GM19035 (cell line): ENCODE results near the gene NFS1.

Experiments
- ATAC-seq: cut with Tn5 transposase; IDR thresholded peaks from one replicate; pipeline ENCODE4 v1.9.1; 2021; ENCODE audit not compliant: unreplicated experiment

NFS1 gene

DNA sequence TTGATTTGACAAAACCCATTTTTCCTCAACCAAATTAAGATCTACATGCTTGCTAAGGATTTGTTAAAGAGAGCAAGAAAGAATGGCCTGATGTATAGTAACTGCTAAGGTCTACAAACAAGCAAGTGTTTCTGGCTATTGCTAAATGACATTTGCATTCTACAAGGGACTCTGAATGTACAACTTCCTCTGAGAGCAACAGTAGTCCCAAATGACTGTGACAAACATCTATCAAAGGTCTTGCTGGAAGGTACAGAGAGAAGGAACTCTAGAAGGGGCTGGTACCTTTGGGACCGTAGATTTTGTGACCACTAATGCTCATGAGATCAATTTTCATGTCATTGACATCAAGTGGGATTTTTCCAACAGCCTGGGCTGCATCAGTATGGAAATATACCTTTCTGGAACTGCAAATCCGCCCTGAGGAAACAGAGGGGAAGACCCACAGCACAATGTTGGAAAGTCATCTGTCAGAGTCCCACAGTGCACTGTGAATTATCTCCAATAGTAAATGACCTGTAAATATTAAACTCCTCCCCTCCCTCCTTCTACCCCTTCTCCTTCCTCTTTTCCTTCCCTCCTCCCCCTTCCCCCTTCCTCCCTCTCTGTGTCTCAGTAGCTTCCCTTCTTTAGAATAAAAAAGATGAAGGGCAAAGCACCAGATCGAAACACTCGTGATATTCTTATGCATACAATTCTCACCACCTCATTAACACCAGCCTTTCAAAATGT is 18.5 kb downstream of the NFS1 start:
- no peak for ATAC-seq

GRCh38 chr20:35674921-35675320 is 24.2 kb downstream of the NFS1 start:
- ATAC-seq = no peak

GRCh38 chr20:35673884-35674283 is 25.3 kb downstream of the NFS1 start:
- ATAC-seq = no peak

DNA sequence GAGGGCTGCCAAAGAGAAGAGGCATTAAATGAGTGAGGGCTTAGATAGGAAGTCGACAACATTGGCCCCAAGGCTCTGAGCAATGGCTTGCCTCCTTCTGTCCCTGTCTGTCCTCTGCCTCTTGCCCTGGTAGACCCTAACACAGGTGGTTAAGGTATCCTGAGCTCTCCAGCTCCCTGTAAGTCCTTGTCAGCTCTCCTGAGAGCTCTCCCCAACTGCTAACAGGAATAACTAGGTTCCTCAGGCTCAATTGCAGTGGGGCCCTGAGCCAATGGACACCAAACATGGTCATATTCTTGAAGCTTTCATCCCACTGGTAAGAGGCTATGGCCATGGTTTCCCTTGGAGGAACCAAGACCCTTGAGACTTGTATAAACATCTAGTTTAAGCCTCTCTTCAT is 29.5 kb downstream of the NFS1 start:
- no peak for ATAC-seq

DNA sequence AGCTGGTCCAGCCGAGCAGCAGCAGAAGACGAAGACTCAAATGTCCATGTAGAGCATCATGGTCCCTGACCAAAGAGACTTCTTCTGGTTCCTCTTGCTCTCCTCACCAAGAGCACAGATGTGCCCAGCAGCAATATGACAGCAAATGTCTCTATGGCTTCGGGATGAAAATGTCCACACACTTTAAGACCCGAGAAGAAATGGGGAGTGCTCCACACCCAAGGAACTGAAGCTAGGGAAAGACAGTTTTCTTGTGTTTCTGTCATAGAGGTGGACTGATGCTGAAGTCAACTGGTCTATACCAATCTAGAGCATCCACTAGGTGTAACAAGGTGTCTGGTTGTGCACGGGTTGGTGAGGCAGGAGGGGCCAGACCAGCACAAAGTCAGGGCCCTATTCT is 29.9 kb downstream of the NFS1 start:
- no peak for ATAC-seq

- ATAC-seq = no peak
These were observed 33.2 kb downstream of the NFS1 start for GRCh38 chr20:35665949-35666288.

DNA sequence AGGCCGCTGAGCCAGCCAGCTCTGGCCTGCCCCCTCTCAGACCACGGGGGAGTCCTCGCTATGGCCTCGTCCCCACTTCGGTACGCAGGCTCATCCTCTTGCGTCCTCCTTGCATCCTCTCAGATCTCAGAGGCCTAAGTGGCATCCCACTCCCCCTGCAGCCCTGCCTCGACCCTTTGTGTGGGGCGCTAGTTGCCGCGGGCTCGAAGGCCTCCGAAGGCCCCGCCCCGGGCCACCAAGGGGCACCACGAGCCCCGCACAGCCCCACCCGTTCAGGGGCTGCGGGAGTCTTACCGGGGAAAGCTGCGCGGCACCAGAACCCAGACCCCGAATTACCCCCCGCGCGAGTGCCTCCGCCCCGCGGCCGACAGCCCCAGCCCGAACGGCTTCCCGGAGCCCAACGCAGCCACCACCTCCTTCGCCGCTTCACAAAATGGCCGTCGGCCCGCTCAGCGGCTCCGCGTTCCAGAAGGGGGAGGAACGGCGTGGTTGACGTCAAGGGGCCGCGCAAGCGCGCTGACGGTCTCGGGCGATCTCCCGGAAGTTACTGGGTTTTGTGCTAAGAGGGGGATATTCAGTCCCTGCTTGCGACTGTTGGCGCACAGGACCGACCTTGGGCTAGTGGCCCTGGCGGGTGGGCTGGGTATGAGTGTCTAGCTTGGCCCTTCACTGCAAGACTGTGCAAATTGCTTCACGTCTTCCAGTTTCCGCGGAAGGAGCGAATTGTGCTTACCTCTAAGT is 34.5 kb downstream of the NFS1 start, which contains the start of the genes CPNE1 and RBM12:
Gene CPNE1 (minus strand): TSS at position 435 of the 741 bp plus-strand sequence. CDS start 31,977 bp downstream, outside the sequence.
Gene RBM12 (minus strand): TSS at position 435 of the 741 bp plus-strand sequence. CDS start 9,578 bp downstream, outside the sequence.
- ATAC-seq = peak; percentile 81

- peak; percentile 10 for ATAC-seq
These were observed 35.4 kb downstream of the NFS1 start for GRCh38 chr20:35663516-35664465.

DNA sequence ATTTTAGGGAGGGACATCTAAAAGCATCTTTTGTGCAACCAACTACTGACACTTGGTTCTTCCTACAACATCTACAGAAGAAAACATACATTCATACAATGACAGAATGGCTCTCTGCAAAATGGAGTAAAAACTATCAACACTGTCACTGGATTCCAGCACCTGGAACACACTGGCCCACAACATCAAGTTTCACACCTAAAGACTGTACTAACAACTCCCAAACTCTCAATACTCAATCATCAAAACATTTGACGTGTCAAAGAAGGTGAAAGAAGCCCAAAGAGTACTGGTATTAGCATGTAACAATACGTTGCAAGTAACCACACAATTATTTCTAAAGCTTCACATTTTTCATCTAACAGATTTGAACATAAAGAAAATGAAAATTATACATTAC is 36.6 kb downstream of the NFS1 start:
- ATAC-seq = no peak

DNA sequence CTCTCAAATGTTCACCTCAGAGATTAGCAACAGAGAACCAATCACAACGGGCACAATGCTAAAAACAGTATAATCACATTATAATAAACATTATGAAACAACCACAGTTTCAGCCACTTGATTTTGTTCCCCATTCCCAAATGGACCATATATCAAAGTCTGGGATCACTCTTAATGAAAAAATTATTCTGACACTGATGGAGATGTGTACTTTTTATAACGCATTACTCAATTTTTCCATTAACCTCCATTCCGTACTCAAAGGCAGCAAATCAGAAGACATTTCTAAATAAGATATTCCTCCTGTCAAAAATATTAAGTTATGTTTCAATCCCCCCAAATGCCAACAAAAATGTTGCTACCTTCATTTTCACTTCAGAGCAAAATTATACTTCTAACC is 37.2 kb downstream of the NFS1 start:
- no peak for ATAC-seq

DNA sequence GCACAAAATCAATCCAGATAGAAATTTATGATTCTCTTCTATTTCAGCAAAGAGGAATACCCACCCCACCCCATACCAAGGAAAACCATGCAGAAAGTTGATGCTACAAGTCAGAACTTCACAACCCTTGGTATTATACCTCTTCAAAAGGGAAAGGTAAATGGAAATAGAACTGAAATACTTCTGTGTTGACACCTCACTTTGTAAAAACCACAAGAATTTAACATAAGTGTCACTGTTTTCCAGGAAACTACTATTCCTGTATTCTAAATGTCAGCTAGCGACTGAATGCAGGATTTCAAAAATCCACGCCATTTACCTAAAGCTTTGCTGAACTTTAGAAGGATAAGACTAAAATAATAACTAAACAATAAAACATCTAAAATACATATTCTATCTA is 38.1 kb downstream of the NFS1 start:
- no peak for ATAC-seq

DNA sequence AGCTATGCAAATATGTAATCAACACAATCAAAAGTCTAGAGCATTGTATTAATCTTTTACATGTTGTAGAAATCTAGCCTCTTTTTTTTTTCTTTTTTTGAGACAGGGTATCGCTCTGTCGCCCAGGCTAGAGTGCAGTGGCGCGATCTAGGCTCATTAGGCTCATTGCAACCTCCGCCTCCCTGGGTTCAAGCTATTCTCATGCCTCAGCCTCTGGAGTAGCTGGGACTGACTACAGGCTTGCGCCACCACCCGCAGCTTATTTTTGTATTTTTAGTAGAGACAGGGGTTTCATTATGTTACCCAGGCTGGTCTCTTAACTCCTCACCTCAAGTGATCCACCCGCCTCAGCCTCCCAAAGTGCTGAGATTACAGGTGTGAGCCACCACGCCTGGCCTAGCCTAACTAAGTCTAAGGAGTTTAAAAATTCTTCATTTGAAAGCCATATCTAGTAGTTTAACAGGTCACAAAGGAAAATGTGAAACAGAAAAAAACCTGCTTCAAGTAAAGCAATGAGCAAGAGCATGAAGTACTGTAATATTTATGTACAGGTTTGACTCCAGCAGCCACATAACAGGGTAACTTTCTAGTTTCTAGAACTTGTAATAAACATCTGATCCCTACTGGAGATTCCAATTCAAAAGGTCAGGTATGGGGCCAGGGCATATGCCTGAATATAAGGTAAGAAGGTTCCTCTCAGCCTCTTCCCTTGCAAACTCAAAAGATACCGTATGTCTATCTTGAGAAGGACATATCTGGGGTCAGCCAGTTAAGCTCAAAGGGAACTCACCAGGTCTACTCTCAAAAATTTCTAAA is 38.8 kb downstream of the NFS1 start:
- no peak for ATAC-seq

DNA sequence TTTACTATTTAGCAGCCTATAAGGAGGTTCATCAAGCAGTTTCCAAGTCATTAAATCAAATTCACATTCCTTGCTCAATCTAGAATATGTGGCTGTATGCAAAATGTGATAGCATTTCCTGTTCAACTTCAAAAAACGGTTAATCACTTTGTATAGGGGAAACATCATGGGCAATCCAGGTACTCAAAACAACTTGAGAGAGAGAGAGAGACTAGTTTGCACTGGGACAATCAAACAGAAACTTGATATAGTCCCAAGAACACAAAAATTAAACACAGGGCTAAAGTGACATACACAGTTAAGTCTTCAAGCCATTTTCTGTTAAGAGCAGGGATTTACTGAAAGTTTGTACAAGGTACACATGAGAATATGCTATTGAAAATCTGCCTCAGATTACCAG is 41.9 kb downstream of the NFS1 start:
- no peak for ATAC-seq

- ATAC-seq = no peak
These were observed 44.7 kb downstream of the NFS1 start for GRCh38 chr20:35654415-35654814.

DNA sequence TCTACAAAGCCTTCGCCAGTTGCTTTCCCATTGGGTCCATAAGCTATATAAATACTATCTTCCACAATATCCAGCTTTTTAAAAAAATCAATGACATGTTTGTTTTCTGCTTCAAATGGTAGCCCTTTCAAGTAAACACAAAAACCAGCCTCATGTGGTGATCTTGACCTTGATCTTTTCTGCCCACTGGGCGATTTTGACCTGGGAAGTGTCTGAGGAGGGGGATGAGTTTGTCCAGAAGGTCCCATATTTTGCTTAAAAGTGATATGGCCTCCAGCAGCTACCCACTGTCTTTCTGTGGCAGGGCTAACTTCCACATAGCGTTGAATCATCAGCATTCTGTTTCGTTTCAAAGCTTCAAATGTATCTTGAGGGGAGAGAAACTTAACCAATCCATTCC is 45.3 kb downstream of the NFS1 start:
- ATAC-seq = no peak

GRCh38 chr20:35653430-35653734 is 45.8 kb downstream of the NFS1 start:
- ATAC-seq = no peak

DNA sequence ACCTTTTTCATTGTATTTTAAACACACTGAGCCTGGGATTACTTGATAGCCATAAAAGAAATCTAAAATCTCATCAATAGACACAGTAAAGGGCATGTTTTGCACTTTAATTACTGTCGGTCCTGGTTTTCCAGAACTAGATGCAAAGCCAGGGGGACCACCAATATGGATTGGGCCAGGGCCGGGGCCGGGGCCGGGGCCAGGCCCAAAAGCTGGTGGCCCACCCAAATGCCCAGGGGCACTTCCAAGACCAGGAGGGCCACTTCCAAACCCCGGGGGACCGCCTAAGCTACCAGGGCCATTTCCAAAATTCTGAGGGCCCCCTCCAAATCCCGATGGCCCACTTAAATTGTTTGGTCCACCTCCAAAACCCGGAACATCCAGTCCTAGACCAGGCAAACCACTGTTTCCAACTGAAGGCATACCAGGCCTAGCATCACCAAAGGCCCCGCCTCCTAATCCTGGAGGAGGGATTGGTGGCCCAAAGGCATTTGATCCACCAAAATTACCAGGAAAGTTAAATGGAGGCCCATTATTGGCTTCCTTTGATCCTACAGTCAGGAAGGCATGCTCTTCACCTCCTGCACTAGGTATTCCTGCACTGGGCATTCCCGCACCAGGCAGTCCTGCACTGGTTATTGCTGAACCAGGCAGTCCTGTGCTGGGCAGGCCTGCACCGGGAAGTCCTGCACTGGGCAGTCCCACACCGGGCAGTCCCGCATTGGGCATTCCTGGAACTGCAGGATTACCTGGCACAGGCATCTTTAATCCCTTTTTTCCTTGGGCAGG is 46.3 kb downstream of the NFS1 start:
- no peak for ATAC-seq

GRCh38 chr20:35651958-35652357 is 47.2 kb downstream of the NFS1 start:
- ATAC-seq = no peak

- no peak for ATAC-seq
These were observed 48.5 kb downstream of the NFS1 start for GRCh38 chr20:35650632-35651031.

- no peak for ATAC-seq
These were observed 50.3 kb downstream of the NFS1 start for GRCh38 chr20:35648836-35649235.
